ENCODE data around the gene RAD9A. TPM values are rescaled to one million over a fixed set of nuclear protein-coding genes. Genes with fewer than 3 reads are reported as not detected.
"Not testable (repeated sequence)": the region's sequence is repeated elsewhere in the genome, so short reads cannot be mapped to it uniquely, and the experiment has no call there.

The RAD9A gene
- total RNA-seq, 2 experiments from 2014 or later: 29.7 to 30.6 TPM

- no peaks in the 10 kb centered on the region for H3K9me3 Mint-ChIP-seq
- peak within 1 kb of the TSS; percentile 86 for H3K27ac Mint-ChIP-seq
- peaks cover 40% of the 10 kb centered on the region for H3K4me1 Mint-ChIP-seq (ENCODE audit: low read depth)
- no peaks in the 10 kb centered on the region for H3K27me3 Mint-ChIP-seq
- peaks cover 56% of the 10 kb centered on the region for H3K36me3 Mint-ChIP-seq (ENCODE audit: low read depth)
- intact Hi-C loops (cut with micrococcal nuclease): loop anchor here (10.0 kb wide), 1 partner anchor 83 kb away; the partner anchor contains the start of gene AIP
- POLR2A ChIA-PET: interaction anchor here (0.6 to 6.6 kb wide), 20 partner anchors 10 to 178 kb away, joined by 3 to 130 read pairs (median 4); partner anchors contain the start of genes AIP, PITPNM1, PTPRCAP and RAD9A
- peak; percentile 73 for ATAC-seq
- CTCF ChIA-PET: interaction anchor here (0.7 to 3.5 kb wide), 21 partner anchors 10 to 182 kb away, joined by 3 to 21 read pairs (median 6); partner anchors contain the start of genes GSTP1, PITPNM1, POLD4 and PTPRCAP
- TF ChIP-seq CTCF (IDR thresholded peaks at IDR 0.05): peak; percentile 46
- peak within 1 kb of the TSS; percentile 87 for H3K4me3 Mint-ChIP-seq
- DNase-seq: peak; percentile 91
These were observed 9.9 kb downstream of the RAD9A start, which contains the start of gene PPP1CA for GRCh38 chr11:67401495-67402191. Gene PPP1CA, minus strand, starts transcription at chr11:67401858. Its CDS starts 76 bp downstream, at chr11:67401782.

GRCh38 chr11:67402192-67402839, 10.5 kb downstream of the RAD9A start:
- Mint-ChIP-seq H3K4me3 (peak overlapping the region; percentile 87), H3K36me3 (ENCODE audit: low read depth) (peaks cover 58% of the 10 kb centered on the region), H3K4me1 (ENCODE audit: low read depth) (peaks cover 39% of the 10 kb centered on the region), H3K27ac (peak overlapping the region; percentile 86)
- not testable (repeated sequence) for ATAC-seq, H3K9me3 Mint-ChIP-seq, DNase-seq, H3K27me3 Mint-ChIP-seq
- intact Hi-C loops (cut with micrococcal nuclease): loop anchor here (10.0 kb wide), 1 partner anchor 82 kb away; the partner anchor contains the start of gene AIP
- ChIA-PET POLR2A (interaction anchor here (0.6 to 6.6 kb wide), 17 partner anchors 10 to 162 kb away, joined by 3 to 130 read pairs (median 6); partner anchors contain the start of genes PITPNM1, PTPRCAP, RAD9A and RPS6KB2), CTCF (interaction anchor here (0.7 to 3.5 kb wide), 18 partner anchors 10 to 181 kb away, joined by 3 to 21 read pairs (median 6); partner anchors contain the start of genes GSTP1, PITPNM1, POLD4 and PTPRCAP)

DNA sequence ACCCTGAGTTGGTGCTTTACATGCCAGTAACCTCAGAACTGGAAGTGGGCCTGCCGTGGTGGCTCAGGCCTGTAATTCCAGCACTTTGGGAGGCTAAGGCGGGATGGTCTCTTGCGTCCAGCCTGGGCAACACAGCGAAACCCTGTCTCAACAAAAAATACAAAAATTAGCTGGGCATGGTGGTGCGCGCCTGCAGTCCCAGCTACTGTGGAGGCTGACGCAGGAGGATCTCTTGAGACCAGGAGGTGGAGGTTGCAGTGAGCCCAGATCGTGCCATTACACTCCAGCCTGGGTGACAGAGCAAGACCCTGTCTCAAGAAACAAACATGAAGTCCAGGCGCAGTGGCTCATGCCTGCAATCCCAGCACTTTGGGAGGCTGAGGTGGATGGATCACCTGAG, 11.3 kb downstream of the RAD9A start:
- peak overlapping the region; percentile 87 for H3K4me3 Mint-ChIP-seq
- CTCF ChIA-PET: interaction anchor here (0.9 to 3.5 kb wide), 6 partner anchors 10 to 82 kb away, joined by 3 to 21 read pairs (median 6); partner anchors contain the start of gene TMEM134
- peak overlapping the region; percentile 86 for H3K27ac Mint-ChIP-seq
- DNase-seq: peak; percentile 19
- POLR2A ChIA-PET: interaction anchor here (0.6 to 6.6 kb wide), 10 partner anchors 9 to 128 kb away, joined by 3 to 130 read pairs (median 11); partner anchors contain the start of genes PTPRCAP and RAD9A
- H3K36me3 Mint-ChIP-seq (ENCODE audit: low read depth): peaks cover 59% of the 10 kb centered on the region
- ATAC-seq, H3K27me3 Mint-ChIP-seq, H3K9me3 Mint-ChIP-seq: not testable (repeated sequence)
- peaks cover 38% of the 10 kb centered on the region for H3K4me1 Mint-ChIP-seq (ENCODE audit: low read depth)
- intact Hi-C loops (cut with micrococcal nuclease): loop anchor here (10.0 kb wide), 1 partner anchor 82 kb away; the partner anchor contains the start of gene AIP

DNA sequence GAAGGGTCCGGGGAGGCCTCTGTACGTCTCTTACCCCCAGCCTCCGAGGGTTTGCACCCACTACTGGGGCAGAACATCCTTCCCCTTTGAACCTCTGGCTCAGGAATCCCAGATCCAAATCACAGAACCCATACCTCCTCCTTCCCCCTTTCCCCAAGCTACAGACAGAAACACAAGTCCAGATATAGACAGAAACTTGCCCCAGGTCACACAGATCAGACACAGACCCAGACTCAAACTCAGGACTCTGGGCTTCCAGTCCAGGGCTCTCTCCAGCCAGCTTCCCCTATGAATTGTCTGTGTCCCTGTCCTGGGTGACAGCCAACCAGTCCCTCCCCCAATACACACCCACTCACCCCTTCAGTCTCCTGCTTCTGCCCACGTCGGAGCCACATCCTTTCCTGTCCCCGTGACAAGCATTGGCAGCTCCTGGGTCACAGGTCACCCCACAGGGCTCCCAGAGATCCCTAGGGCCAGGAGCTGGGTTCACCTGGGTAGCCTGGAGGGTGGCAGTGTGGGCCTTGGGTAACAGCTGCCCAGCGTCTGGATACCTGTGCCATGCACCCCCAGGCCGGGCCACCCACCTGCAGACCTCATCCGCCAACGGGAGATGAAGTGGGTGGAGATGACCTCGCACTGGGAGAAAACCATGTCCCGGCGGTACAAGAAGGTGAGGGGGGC, 12.9 kb downstream of the RAD9A start:
- no peak for ATAC-seq
- H3K36me3 Mint-ChIP-seq (ENCODE audit: low read depth): peaks cover 56% of the 10 kb centered on the region
- no peak for TF ChIP-seq CTCF (IDR thresholded peaks at IDR 0.05)
- H3K27ac Mint-ChIP-seq: peak overlapping the region; percentile 86
- H3K4me3 Mint-ChIP-seq: peak overlapping the region; percentile 87
- POLR2A ChIA-PET: interaction anchor here (0.7 to 6.6 kb wide), 12 partner anchors 8 to 164 kb away, joined by 3 to 130 read pairs (median 4); partner anchors contain the start of gene PTPRCAP
- H3K27me3 Mint-ChIP-seq: no peaks in the 10 kb centered on the region
- CTCF ChIA-PET: interaction anchor here (0.8 to 3.5 kb wide), 11 partner anchors 8 to 117 kb away, joined by 3 to 18 read pairs (median 5); partner anchors contain the start of genes RAD9A and TMEM134
- peaks cover 41% of the 10 kb centered on the region for H3K4me1 Mint-ChIP-seq (ENCODE audit: low read depth)
- H3K9me3 Mint-ChIP-seq: no peaks in the 10 kb centered on the region
- peak; percentile 78 for DNase-seq
- intact Hi-C loops (cut with micrococcal nuclease): loop anchor here (10.0 kb wide), 1 partner anchor 80 kb away; the partner anchor contains the start of gene AIP

DNA sequence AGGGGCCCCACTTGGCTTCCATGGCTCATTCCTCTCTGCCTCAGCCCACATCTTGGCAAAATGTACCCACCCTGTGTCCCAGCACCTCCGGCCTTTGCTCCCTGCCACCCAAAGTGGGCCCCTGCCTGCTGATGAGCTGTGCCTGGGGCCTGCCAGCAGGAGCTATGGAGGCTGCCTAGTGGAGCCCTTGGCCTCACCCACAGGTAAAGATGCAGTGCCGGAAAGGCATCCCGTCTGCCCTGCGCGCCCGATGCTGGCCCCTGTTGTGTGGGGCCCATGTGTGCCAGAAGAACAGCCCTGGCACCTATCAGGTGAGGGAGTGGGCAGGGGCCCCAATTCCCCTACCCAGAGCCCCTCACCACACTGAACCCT, 13.4 kb downstream of the RAD9A start:
- no peak for TF ChIP-seq CTCF (IDR thresholded peaks at IDR 0.05)
- Mint-ChIP-seq H3K27ac (peak overlapping the region; percentile 86), H3K4me3 (peak overlapping the region; percentile 87), H3K36me3 (ENCODE audit: low read depth) (peaks cover 58% of the 10 kb centered on the region), H3K4me1 (ENCODE audit: low read depth) (peaks cover 44% of the 10 kb centered on the region), H3K27me3 (no peaks in the 10 kb centered on the region), H3K9me3 (no peaks in the 10 kb centered on the region)
- intact Hi-C loops (cut with micrococcal nuclease): loop anchor here (10.0 kb wide), 1 partner anchor 80 kb away; the partner anchor contains the start of gene AIP
- ATAC-seq: no peak
- CTCF ChIA-PET: interaction anchor here (0.8 to 2.8 kb wide), 7 partner anchors 9 to 79 kb away, joined by 3 to 7 read pairs (median 4); partner anchors contain the start of gene RAD9A
- DNase-seq: peak; percentile 66
- POLR2A ChIA-PET: interaction anchor here (0.8 to 6.6 kb wide), 8 partner anchors 7 to 128 kb away, joined by 3 to 130 read pairs (median 8); partner anchors contain the start of gene PTPRCAP
